ENCODE data around the gene TUBB. TPM values are rescaled to one million over a fixed set of nuclear protein-coding genes. Genes with fewer than 3 reads are reported as not detected.
A peak's percentile ranks its signal among the peaks of the same experiment; 100 is the strongest.

The TUBB gene
- total RNA-seq, 1 donor from 2014 or later: 1,986 TPM

GRCh38 chr6:30726506-30727413 is 6.6 kb downstream of the TUBB start:
- Mint-ChIP-seq H3K9me3 (peaks cover 2% of the 10 kb centered on the region), H3K36me3 (ENCODE audit: low read depth) (peaks cover 52% of the 10 kb centered on the region), H3K4me1 (peaks cover 52% of the 10 kb centered on the region), H3K27ac (ENCODE audit: unreplicated experiment) (no peak overlapping the region), H3K4me3 (peak overlapping the region; percentile 99), H3K27me3 (ENCODE audit: low read depth) (peaks cover 55% of the 10 kb centered on the region)
- DNase-seq (ENCODE audit: low read depth, low spot score): no peak
- TF ChIP-seq CTCF (conservative IDR thresholded peaks at IDR 0.05): no peak

GRCh38 chr6:30727920-30728553 is 7.9 kb downstream of the TUBB start:
- Mint-ChIP-seq H3K4me3 (peak overlapping the region; percentile 99), H3K9me3 (peaks cover 2% of the 10 kb centered on the region), H3K36me3 (ENCODE audit: low read depth) (peaks cover 43% of the 10 kb centered on the region), H3K4me1 (peaks cover 51% of the 10 kb centered on the region), H3K27me3 (ENCODE audit: low read depth) (peaks cover 46% of the 10 kb centered on the region), H3K27ac (ENCODE audit: unreplicated experiment) (no peak overlapping the region)
- DNase-seq (ENCODE audit: low read depth, low spot score): no peak
- peak; percentile 30 for TF ChIP-seq CTCF (conservative IDR thresholded peaks at IDR 0.05)

- Mint-ChIP-seq H3K27me3 (ENCODE audit: low read depth) (peaks cover 24% of the 10 kb centered on the region), H3K27ac (ENCODE audit: unreplicated experiment) (no peak overlapping the region), H3K36me3 (ENCODE audit: low read depth) (peaks cover 24% of the 10 kb centered on the region), H3K4me1 (peaks cover 29% of the 10 kb centered on the region), H3K9me3 (peaks cover 2% of the 10 kb centered on the region), H3K4me3 (peak overlapping the region; percentile 58)
- peak; percentile 74 for TF ChIP-seq CTCF (conservative IDR thresholded peaks at IDR 0.05)
- peak; percentile 57 for DNase-seq (ENCODE audit: low read depth, low spot score)
Observed at GRCh38 chr6:30730601-30731435, 10.7 kb downstream of the TUBB start.

- Mint-ChIP-seq H3K4me1 (peaks cover 25% of the 10 kb centered on the region), H3K9me3 (no peaks in the 10 kb centered on the region), H3K27me3 (ENCODE audit: low read depth) (peaks cover 15% of the 10 kb centered on the region), H3K36me3 (ENCODE audit: low read depth) (peaks cover 28% of the 10 kb centered on the region), H3K27ac (ENCODE audit: unreplicated experiment) (no peak overlapping the region), H3K4me3 (peak overlapping the region; percentile 3)
- DNase-seq (ENCODE audit: low read depth, low spot score): no peak
- TF ChIP-seq CTCF (conservative IDR thresholded peaks at IDR 0.05): no peak
Observed at GRCh38 chr6:30732237-30732943, 12.2 kb downstream of the TUBB start.

Data from neural crest cell (in vitro differentiated cells).